GM12872 (cell line): ENCODE measurements around the gene FRS2.

Experiments
- CTCF ChIP-seq: IDR thresholded peaks from 3 replicates; pipeline ENCODE4 v1.5.1; 2011; ENCODE audit warnings: low read depth, mild to moderate bottlenecking, low read length, moderate library complexity; ENCODE audit not compliant: insufficient read depth

Gene FRS2

DNA sequence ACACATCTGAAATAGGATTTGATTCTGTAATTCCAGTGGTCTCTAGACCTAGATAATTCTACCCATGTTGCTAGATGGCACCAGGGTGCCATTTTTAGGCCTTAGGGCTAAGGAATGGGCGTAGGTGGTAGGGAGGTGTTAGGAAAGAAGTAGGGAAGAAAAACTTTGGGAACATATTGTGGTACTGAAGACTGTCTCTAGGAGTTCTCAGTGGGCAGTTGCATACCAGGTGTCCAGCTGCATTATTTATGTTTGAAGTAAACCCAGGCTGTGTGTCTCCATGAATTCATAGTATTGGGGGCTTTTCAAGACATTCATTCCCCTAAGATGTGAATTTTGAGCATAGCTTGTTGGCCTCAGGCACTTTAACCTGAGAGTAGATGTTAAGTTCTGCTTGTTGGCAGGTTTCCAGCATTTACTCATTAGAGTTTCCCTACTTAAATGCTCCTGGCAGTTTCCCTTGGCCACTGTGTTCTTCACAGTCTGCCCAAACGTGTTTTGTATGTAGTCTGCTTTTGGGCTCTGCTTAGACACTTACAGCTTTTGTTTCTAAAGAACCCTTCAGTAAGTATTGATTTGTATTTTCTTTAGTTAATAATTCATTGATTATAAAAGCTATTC lies 83.5 kb downstream of the FRS2 start:
- TF ChIP-seq CTCF = no peak

- TF ChIP-seq CTCF = no peak
Observed at GRCh38 chr12:69555461-69555860, 85.3 kb downstream of the FRS2 start.

DNA sequence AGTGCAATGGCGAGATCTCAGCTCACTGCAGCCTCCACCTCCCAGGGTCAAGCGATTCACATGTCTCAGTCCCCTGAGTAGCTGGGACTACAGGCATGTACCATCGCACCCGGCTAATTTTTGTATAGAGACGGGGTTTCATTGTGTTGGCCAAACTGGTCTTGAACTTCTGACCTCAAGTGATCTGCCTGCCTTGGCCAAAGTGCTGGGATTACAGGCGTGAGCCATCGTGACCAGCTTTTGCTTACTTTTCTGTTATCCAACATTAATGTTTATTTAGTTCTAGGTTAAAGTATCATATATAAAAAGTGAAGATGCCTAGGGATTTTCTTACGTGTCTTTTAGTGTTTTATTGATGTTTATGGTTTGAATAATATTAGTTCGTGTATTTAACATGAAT lies 86.2 kb downstream of the FRS2 start:
- TF ChIP-seq CTCF = no peak

- no peak for TF ChIP-seq CTCF
Observed at GRCh38 chr12:69563166-69563762, 93.1 kb downstream of the FRS2 start.

DNA sequence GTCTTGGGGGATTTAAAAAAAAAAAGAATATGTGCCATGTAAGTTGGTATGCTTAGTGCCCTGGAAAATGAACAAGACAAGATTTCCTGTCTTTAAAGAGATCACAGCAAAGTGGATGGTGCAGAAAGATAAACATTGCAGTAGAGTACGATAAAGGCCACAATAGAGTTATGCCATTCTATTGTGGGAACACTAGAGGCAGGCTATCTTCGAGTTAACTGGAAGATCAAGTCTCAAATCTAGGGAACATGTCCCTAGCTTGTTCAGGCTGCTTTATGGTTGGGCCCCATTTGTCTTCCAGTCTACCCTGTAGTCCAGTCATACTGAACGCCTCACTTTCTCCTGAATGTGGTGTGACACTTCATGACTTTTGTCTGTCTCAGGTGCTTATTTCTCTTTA lies 96.4 kb downstream of the FRS2 start:
- no peak; the same call in 2 of the 3 replicates for TF ChIP-seq CTCF

- TF ChIP-seq CTCF = no peak
Observed at GRCh38 chr12:69569236-69569635, 99.0 kb downstream of the FRS2 start.

- TF ChIP-seq CTCF = no peak
Observed at GRCh38 chr12:69570000-69570516, 99.9 kb downstream of the FRS2 start.
